Measurements from ENCODE around the gene CFAP46. TPM values are rescaled to one million over a fixed set of nuclear protein-coding genes. Genes with fewer than 3 reads are reported as not detected.

Gene CFAP46
- total RNA-seq, 1 experiment from 2014 or later: 1.6 TPM

DNA sequence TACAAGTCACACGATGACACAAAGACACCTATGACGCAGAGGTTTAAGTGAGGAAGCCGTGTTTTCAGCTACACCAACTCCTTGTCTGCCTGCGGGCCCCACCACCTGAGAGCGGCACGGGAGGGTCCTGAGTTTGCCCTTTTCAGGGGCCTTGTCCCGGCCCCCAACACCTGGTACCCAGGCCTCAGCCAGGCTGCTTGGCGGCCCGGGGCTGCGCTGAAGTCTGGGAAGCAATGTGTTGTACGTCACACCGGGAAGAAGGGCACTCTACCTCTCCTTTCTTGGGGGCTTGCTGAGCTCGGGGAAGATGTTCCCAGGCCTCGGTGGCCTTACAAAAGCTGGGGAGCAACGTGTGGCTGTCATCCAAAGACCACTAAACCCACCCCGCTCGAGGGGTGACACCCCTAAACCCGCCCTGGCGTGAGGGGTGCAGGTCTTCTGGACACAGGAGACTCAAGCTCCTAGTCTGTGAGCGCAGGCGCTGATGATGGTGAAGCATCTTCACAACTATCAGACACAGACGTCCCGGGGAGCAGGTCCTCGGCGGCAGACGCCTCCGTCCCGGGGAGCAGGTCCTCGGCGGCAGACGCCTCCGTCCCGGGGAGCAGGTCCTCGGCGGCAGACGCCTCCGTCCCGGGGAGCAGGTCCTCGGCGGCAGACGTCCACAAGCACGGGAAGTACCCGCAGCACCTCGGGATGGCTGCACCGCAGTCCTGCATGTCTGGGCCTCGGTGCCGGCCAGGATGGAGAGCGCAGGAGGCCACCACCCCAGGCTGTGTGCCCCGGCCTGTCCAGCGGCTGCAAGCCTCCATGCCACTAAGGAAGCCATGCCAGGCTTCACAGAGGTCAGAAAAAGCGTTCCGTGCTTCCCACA lies 15.4 kb downstream of the CFAP46 start:
- no peaks in the 10 kb centered on the region for H3K36me3 ChIP-seq (ENCODE audit: control insufficient read depth, insufficient read depth, low read length)
- H3K4me3 ChIP-seq (ENCODE audit: low read depth in 2 of 2, low read length in 2 of 2): no peak overlapping the region
- ChIA-PET POLR2A (interaction anchor here (0.8 kb wide), 1 partner anchor 73 kb away, joined by 4 read pairs; no protein-coding TSS in a partner anchor), CTCF (no interaction called here)
- TF ChIP-seq TCF7L2 (IDR thresholded peaks at IDR 0.05; ENCODE audit: low read depth, low read length): no peak
- TF ChIP-seq, protein P1, sequence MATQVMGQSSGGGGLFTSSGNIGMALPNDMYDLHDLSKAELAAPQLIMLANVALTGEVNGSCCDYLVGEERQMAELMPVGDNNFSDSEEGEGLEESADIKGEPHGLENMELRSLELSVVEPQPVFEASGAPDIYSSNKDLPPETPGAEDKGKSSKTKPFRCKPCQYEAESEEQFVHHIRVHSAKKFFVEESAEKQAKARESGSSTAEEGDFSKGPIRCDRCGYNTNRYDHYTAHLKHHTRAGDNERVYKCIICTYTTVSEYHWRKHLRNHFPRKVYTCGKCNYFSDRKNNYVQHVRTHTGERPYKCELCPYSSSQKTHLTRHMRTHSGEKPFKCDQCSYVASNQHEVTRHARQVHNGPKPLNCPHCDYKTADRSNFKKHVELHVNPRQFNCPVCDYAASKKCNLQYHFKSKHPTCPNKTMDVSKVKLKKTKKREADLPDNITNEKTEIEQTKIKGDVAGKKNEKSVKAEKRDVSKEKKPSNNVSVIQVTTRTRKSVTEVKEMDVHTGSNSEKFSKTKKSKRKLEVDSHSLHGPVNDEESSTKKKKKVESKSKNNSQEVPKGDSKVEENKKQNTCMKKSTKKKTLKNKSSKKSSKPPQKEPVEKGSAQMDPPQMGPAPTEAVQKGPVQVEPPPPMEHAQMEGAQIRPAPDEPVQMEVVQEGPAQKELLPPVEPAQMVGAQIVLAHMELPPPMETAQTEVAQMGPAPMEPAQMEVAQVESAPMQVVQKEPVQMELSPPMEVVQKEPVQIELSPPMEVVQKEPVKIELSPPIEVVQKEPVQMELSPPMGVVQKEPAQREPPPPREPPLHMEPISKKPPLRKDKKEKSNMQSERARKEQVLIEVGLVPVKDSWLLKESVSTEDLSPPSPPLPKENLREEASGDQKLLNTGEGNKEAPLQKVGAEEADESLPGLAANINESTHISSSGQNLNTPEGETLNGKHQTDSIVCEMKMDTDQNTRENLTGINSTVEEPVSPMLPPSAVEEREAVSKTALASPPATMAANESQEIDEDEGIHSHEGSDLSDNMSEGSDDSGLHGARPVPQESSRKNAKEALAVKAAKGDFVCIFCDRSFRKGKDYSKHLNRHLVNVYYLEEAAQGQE (IDR thresholded peaks at IDR 0.05; ENCODE audit: insufficient read depth in 1 of 2, low read depth in 2 of 2, low read length in 1 of 2): no peak
- TF ChIP-seq, protein P2, sequence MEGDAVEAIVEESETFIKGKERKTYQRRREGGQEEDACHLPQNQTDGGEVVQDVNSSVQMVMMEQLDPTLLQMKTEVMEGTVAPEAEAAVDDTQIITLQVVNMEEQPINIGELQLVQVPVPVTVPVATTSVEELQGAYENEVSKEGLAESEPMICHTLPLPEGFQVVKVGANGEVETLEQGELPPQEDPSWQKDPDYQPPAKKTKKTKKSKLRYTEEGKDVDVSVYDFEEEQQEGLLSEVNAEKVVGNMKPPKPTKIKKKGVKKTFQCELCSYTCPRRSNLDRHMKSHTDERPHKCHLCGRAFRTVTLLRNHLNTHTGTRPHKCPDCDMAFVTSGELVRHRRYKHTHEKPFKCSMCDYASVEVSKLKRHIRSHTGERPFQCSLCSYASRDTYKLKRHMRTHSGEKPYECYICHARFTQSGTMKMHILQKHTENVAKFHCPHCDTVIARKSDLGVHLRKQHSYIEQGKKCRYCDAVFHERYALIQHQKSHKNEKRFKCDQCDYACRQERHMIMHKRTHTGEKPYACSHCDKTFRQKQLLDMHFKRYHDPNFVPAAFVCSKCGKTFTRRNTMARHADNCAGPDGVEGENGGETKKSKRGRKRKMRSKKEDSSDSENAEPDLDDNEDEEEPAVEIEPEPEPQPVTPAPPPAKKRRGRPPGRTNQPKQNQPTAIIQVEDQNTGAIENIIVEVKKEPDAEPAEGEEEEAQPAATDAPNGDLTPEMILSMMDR (IDR thresholded peaks at IDR 0.05): no peak
- no peak for TF ChIP-seq SIN3A (IDR thresholded peaks at IDR 0.05; ENCODE audit: borderline replicate concordance, insufficient read depth, low read depth, low read length)
- no peak for TF ChIP-seq POLR2AphosphoS5 (IDR thresholded peaks at IDR 0.05; ENCODE audit: low read depth, low read length)
- in situ Hi-C loops (cut with HindIII; ENCODE audit: low pct_unique_long_range_greater_than_20kb, low sequenced_read_pairs) (no loop called here), intact Hi-C loops (cut with micrococcal nuclease; ENCODE audit: unreplicated experiment) (no loop called here)
- H3K9me3 ChIP-seq (ENCODE audit: control insufficient read depth, insufficient read depth, low read depth, low read length): no peaks in the 10 kb centered on the region
- ATAC-seq: no peak
- BruUV-seq (replicated peaks): no TSS peak
- no peak overlapping the region for H3K27ac ChIP-seq (ENCODE audit: low read length)
- no peaks in the 10 kb centered on the region for H3K4me1 ChIP-seq (ENCODE audit: control insufficient read depth, insufficient read depth, low read length)
- DNase-seq (ENCODE audit: low read depth, low spot score): no peak
- no peaks in the 10 kb centered on the region for H3K27me3 ChIP-seq (ENCODE audit: control insufficient read depth, insufficient read depth, low read length)

DNA sequence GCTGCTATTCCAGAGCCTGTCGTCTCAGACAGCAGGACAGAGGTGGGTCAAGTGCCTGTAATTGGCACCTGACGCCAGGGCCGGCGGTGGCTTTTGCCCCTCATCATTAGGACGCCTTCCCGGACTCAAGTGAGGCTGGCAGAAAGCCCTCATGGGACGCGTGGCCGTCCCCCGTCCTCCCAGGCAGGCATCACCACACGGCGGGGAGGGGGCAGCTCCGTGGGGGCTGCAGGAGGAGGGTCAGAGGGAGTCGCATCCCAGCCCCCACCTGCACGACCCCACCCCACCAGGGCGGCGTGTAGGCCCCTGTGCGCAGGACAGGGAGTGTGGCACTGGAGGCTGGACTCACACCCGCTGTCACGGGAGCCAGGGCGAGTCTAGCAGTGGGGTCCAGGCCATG lies 16.3 kb downstream of the CFAP46 start:
- no peak overlapping the region for H3K27ac ChIP-seq (ENCODE audit: low read length)
- no peaks in the 10 kb centered on the region for H3K9me3 ChIP-seq (ENCODE audit: control insufficient read depth, insufficient read depth, low read depth, low read length)
- BruUV-seq (replicated peaks): no TSS peak
- H3K4me1 ChIP-seq (ENCODE audit: control insufficient read depth, insufficient read depth, low read length): no peaks in the 10 kb centered on the region
- ChIA-PET POLR2A (no interaction called here), CTCF (no interaction called here)
- no peaks in the 10 kb centered on the region for H3K27me3 ChIP-seq (ENCODE audit: control insufficient read depth, insufficient read depth, low read length)
- ATAC-seq: no peak
- H3K4me3 ChIP-seq (ENCODE audit: low read depth in 2 of 2, low read length in 2 of 2): no peak overlapping the region
- in situ Hi-C loops (cut with HindIII; ENCODE audit: low pct_unique_long_range_greater_than_20kb, low sequenced_read_pairs) (no loop called here), intact Hi-C loops (cut with micrococcal nuclease; ENCODE audit: unreplicated experiment) (no loop called here)
- no peak for DNase-seq (ENCODE audit: low read depth, low spot score)
- H3K36me3 ChIP-seq (ENCODE audit: control insufficient read depth, insufficient read depth, low read length): no peaks in the 10 kb centered on the region
- TF ChIP-seq TCF7L2 (IDR thresholded peaks at IDR 0.05; ENCODE audit: low read depth, low read length) (no peak), SIN3A (IDR thresholded peaks at IDR 0.05; ENCODE audit: borderline replicate concordance, insufficient read depth, low read depth, low read length) (no peak), POLR2AphosphoS5 (IDR thresholded peaks at IDR 0.05; ENCODE audit: low read depth, low read length) (no peak)
- TF ChIP-seq, protein P2 (IDR thresholded peaks at IDR 0.05): no peak
- TF ChIP-seq, protein P1 (IDR thresholded peaks at IDR 0.05; ENCODE audit: insufficient read depth in 1 of 2, low read depth in 2 of 2, low read length in 1 of 2): no peak

Data from Panc1 (cell line).